BJ (cell line): ENCODE measurements around the gene TFAP2D. TPM values are rescaled to one million over a fixed set of nuclear protein-coding genes. Genes with fewer than 3 reads are reported as not detected.

Experiments
- CTCF ChIA-PET: fragments of 350-600 bp; formaldehyde crosslinking; extraction: SDS; loops from one replicate; lab custom pipeline; 2021; ENCODE audit warnings: antibody characterized with exemption, inconsistent platforms; lab: Yijun Ruan, JAX
- POLR2A ChIA-PET: fragments of 300-600 bp; sonication (Branson Sonifier 250); formaldehyde crosslinking; extraction: SDS; loops from one replicate; lab custom pipeline; 2021; ENCODE audit warnings: antibody characterized with exemption; lab: Charles Lee
- DNase-seq: peaks from one replicate; pipeline ENCODE4 v3.0.0-alpha.2; 2011; ENCODE audit warnings: low read depth
- H3K27me3 ChIP-seq: 2 replicates; pipeline ENCODE4 v1.6.0; 2011; ENCODE audit warnings: low read length; ENCODE audit not compliant: control insufficient read depth, insufficient read depth
- H3K36me3 ChIP-seq: 2 replicates; pipeline ENCODE4 v1.5.1; 2011; ENCODE audit warnings: low read length; ENCODE audit not compliant: control insufficient read depth, insufficient read depth
- H3K4me3 ChIP-seq: 2 replicates; pipeline ENCODE4 v1.5.1; 2011; ENCODE audit warnings: low read depth, mild to moderate bottlenecking, control low read depth, low read length
- CTCF ChIP-seq: IDR thresholded peaks from 2 replicates; pipeline ENCODE4 v1.5.1; 2011; ENCODE audit warnings: low read depth, mild to moderate bottlenecking, control low read depth, inconsistent platforms, low read length, moderate library complexity; ENCODE audit not compliant: insufficient read depth
- polyA plus RNA-seq: library from polyadenylated mRNA; depleted of rRNA; stranded (reverse); fragments of >200 nt; gene quantifications from 2 replicates; pipeline ENCODE4 v1.2.3, GENCODE V29; 2011

The TFAP2D gene
- polyA plus RNA-seq, 1 experiment = not detected

GRCh38 chr6:50742161-50742560, 28.8 kb downstream of the TFAP2D start:
- no peaks in the 10 kb centered on the region for H3K27me3 ChIP-seq
- ChIA-PET CTCF (no interaction called here), POLR2A (no interaction called here)
- no peak for TF ChIP-seq CTCF
- no peak overlapping the region for H3K4me3 ChIP-seq
- no peaks in the 10 kb centered on the region for H3K36me3 ChIP-seq
- DNase-seq = no peak

- TF ChIP-seq CTCF = no peak
- DNase-seq = no peak
- Histone ChIP-seq H3K4me3 (no peak overlapping the region), H3K27me3 (no peaks in the 10 kb centered on the region), H3K36me3 (no peaks in the 10 kb centered on the region)
- POLR2A ChIA-PET = no interaction called here
- CTCF ChIA-PET = no interaction called here
Observed at GRCh38 chr6:50744976-50745375, 31.6 kb downstream of the TFAP2D start.

- TF ChIP-seq CTCF = no peak
- ChIA-PET CTCF (no interaction called here), POLR2A (no interaction called here)
- Histone ChIP-seq H3K27me3 (no peaks in the 10 kb centered on the region), H3K4me3 (no peak overlapping the region), H3K36me3 (no peaks in the 10 kb centered on the region)
- DNase-seq = no peak
Observed at GRCh38 chr6:50762798-50763197, 49.5 kb downstream of the TFAP2D start.

- DNase-seq = no peak
- TF ChIP-seq CTCF = no peak
- H3K27me3 ChIP-seq = no peaks in the 10 kb centered on the region
- no peak overlapping the region for H3K4me3 ChIP-seq
- H3K36me3 ChIP-seq = no peaks in the 10 kb centered on the region
- CTCF ChIA-PET = no interaction called here
- POLR2A ChIA-PET = no interaction called here
Observed at GRCh38 chr6:50778696-50779095, 65.4 kb downstream of the TFAP2D start.

GRCh38 chr6:50780382-50780781, 67.1 kb downstream of the TFAP2D start:
- TF ChIP-seq CTCF = no peak
- CTCF ChIA-PET = no interaction called here
- H3K4me3 ChIP-seq = no peak overlapping the region
- no peak for DNase-seq
- H3K36me3 ChIP-seq = no peaks in the 10 kb centered on the region
- no peaks in the 10 kb centered on the region for H3K27me3 ChIP-seq
- POLR2A ChIA-PET = no interaction called here
